GM12873 (cell line): ENCODE measurements around the gene TMEM145.

Experiments used
- TF ChIP-seq, protein P1 (sequence below): IDR thresholded peaks from 2 replicates; pipeline ENCODE4 v1.5.1; 2012; ENCODE audit warnings: low read depth, mild to moderate bottlenecking, moderate library complexity, low read length, control low read depth; ENCODE audit not compliant: insufficient read depth; ENCODE audit errors: missing control alignments

TMEM145 gene

DNA sequence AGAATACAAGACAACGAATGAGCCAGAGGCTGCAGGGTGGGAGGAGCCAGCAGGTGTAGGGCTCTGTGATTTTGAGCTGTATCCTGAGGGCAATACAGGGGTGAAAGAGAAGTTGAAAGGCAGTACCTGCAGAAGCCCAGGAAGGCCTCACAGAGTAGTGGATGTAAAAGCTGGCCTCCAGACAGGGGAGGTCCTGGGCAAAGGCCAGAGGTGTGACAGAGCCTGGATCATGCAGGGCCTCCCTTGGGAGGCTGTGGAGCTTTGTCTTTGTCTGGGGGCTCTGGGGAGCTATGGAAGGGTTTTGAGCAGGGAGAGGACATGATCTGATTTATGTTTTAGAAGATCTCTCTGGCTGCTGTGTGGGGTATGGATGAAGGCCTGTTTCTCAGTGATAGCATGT, 15.0 kb downstream of the TMEM145 start:
- TF ChIP-seq, protein P1, sequence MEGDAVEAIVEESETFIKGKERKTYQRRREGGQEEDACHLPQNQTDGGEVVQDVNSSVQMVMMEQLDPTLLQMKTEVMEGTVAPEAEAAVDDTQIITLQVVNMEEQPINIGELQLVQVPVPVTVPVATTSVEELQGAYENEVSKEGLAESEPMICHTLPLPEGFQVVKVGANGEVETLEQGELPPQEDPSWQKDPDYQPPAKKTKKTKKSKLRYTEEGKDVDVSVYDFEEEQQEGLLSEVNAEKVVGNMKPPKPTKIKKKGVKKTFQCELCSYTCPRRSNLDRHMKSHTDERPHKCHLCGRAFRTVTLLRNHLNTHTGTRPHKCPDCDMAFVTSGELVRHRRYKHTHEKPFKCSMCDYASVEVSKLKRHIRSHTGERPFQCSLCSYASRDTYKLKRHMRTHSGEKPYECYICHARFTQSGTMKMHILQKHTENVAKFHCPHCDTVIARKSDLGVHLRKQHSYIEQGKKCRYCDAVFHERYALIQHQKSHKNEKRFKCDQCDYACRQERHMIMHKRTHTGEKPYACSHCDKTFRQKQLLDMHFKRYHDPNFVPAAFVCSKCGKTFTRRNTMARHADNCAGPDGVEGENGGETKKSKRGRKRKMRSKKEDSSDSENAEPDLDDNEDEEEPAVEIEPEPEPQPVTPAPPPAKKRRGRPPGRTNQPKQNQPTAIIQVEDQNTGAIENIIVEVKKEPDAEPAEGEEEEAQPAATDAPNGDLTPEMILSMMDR = no peak

DNA sequence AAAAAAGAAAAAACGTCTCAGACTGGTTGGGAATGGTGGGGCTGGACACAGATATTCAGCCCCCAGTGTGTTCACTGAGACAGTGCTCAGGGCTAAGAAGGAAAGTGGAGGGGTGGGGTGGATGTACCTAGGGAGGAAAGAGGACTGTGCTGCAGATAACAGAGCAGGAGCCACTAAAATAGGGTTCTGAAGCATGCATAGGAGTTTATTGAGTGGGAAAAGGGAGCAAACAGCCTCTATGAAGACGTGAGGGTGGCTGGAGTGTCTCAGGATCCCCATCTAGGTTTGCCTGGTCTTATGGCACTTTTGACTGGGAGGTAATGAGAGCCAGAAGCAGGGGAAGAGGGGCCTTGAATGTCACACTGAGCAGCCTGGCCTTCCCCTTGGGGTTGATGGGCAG, 15.7 kb downstream of the TMEM145 start:
- TF ChIP-seq, protein P1 = no peak

DNA sequence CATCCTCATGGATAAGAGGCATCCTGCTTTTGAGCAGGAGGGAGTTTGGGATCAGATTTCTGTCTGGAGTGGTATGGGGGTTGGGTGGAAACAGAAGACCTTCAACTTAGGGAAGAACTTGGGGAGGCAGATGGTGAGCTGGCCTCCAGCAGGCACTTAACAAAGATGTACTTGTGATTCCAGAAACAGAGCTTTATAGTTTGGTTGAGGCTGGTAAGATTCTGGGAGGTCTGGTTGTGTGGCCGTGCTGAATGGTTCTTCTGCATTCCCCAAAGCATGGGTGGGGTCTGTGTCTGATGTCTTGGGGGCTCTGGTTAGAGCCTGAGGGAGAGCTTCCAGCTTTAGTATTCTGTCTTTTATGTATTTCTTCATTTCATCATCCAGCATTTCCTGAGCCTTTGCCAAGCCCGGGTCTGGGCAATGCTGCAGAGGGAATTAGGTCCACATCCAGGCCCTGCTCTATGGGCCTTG, 17.2 kb downstream of the TMEM145 start:
- TF ChIP-seq, protein P1 = no peak

DNA sequence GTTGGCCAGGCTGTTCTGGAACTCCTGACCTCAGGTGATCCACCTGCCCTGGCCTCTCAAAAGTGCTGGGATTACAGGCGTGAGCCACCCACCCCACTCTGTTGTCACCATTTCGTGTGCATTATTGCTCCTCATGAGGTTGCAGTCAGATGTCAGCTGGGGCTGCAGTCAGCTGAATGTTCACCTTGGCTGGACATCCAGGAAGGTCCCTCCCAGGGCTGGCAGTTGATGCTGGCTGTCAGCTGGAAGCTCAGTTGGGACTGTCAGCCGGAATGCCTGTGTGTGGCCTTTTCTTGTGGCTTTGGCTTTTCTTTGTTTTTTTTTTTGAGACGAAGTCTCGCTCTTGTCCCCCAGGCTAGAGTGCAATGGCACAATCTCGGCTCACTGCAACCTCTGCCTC, 18.9 kb downstream of the TMEM145 start:
- TF ChIP-seq, protein P1 = no peak

DNA sequence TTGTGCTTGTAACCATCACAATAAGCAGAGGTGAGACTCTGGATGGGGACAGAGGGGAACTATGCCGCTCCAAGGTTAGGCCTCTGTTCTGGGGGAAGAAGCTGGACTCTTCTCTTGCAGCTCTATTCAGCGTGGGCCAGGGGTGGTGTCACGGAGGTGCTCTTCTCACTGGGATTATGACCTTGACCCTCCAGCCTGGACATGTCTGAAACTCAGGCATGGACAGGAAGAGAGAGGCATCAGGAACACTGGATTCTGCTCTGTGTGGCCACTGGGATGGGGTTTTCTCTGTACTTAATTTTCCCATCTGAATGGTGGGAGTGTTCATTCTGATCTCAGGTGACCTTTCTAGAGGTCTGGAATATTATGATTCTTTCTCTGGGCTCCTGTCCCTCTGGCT, 19.9 kb downstream of the TMEM145 start:
- TF ChIP-seq, protein P1 = no peak

DNA sequence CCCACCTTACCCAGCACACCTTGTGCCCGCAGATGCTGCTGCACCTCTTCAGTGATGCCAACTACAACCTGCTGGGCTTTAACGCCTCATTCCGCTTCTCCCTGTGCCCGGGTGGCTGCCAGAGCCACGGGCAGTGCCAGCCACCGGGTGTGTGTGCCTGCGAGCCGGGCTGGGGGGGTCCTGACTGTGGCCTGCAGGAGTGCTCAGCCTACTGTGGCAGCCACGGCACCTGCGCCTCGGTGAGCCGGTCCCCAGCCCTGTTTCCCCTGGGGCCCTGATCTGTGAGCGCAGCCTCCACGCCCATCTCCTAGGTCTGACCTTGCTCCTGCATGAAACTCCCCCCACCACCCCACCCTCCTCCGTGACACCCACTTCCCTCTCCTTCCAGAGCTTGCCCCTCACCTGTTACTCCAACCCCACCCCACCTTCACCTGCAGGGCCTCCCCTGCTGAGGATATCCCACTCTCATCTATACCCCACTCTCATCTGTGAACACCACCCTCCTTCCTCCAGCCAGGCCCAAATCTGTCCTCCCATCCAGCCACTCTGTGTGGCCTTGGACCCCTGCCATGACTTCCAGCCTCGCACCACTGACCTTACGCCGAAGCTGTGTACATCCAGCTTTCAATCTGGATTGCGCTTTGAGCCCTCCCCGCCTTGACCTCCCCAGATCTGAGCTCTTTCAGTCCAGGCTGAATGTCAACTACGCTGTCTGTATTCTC, 21.0 kb downstream of the TMEM145 start:
- TF ChIP-seq, protein P1 = no peak

DNA sequence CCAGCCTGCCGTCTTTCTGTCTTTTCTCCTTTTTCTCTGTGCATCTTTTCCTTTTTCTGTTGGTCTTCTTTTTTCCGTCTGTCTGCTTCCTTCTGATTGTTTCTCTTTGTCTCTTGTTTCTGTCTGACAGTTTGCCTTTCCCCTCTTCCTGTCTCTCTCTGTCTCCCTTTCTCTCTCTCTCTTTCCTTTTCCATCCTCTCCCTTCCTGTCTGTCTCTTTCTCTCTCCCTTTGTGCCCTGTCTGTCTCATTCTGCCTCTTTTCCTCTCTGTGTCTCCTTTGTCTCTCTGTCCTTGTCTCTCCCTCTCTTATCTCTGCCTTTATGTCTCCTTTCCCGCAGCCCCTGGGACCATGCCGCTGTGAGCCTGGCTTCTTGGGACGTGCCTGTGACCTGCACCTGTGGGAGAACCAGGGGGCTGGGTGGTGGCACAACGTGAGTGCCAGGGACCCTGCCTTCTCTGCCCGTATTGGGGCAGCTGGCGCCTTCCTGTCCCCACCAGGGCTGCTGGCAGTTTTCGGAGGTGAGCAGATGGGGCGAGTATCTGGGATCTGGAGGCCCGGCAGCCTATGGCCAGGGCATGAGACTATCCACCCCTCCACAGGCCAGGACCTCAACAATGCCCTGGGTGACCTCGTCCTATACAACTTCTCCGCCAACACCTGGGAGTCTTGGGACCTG, 21.7 kb downstream of the TMEM145 start:
- TF ChIP-seq, protein P1 = no peak
